A549 (cell line): ENCODE data around the gene CACNA1S. TPM values are rescaled to one million over a fixed set of nuclear protein-coding genes. Genes with fewer than 3 reads are reported as not detected.

Experiments used
- ATAC-seq, 2 experiments: fragments of 200-7000 bp in 1 of 2; fragments of >200 bp in 1 of 2; cut with Nextera tagmentation in 1 of 2; cut with Tn5 transposase in 1 of 2; 3 replicates each; pipeline versions ENCODE4 v1.8.0 to v1.9.1; 2018 to 2020; ENCODE audit warnings: mild to moderate bottlenecking in 1 of 2, moderate library complexity in 1 of 2
- CTCF ChIA-PET: fragments of 300-600 bp; sonication (Branson Sonifier 250); formaldehyde crosslinking; extraction: SDS; loops from one replicate; lab custom pipeline; 2021; ENCODE audit warnings: antibody characterized with exemption, inconsistent platforms; lab: Yijun Ruan, JAX
- POLR2A ChIA-PET: fragments of 350-600 bp; formaldehyde crosslinking; extraction: SDS; loops from one replicate; lab custom pipeline; 2021; ENCODE audit warnings: antibody characterized with exemption, inconsistent platforms; lab: Yijun Ruan, JAX
- DNase-seq, 2 experiments: peaks; one replicate each; pipeline versions ENCODE4 v3.0.0 to v3.0.0-alpha.2; 2011 to 2016; ENCODE audit warnings: low read depth in 1 of 2, low spot score in 1 of 2
- FAIRE-seq: peaks from 2 replicates; lab custom pipeline; 2011; peaks lifted over from hg19 to GRCh38; lab: Jason Lieb, UNC
- H3K27ac ChIP-seq, 2 experiments: fragments of >200 bp; sonication (Bioruptor Twin); formaldehyde crosslinking; 3 replicates each; pipeline ENCODE4 v1.5.1; 2016 to 2017
- H3K4me1 ChIP-seq: fragments of >200 bp; sonication (Bioruptor Twin); formaldehyde crosslinking; 3 replicates; pipeline ENCODE4 v1.6.1; 2016
- H3K4me2 ChIP-seq: fragments of >200 bp; sonication (Bioruptor Twin); formaldehyde crosslinking; 3 replicates; pipeline ENCODE4 v1.6.1; 2016
- H3K4me3 ChIP-seq: fragments of >200 bp; sonication (Bioruptor Twin); formaldehyde crosslinking; 3 replicates; pipeline ENCODE4 v1.5.1; 2016
- H3K9me3 ChIP-seq: fragments of >200 bp; sonication (Bioruptor Twin); formaldehyde crosslinking; 3 replicates; pipeline ENCODE4 v1.6.1; 2016
- BHLHE40 ChIP-seq: IDR thresholded peaks from 2 replicates; pipeline ENCODE4 v1.6.1; 2012; ENCODE audit warnings: low read depth, low read length, inconsistent platforms
- CBX2 ChIP-seq: fragments of 200-600 bp; sonication (generic); IDR thresholded peaks from 2 replicates; pipeline ENCODE4 v1.6.1; 2016; ENCODE audit warnings: low read depth, mild to moderate bottlenecking, borderline replicate concordance
- CBX8 ChIP-seq: fragments of 200-600 bp; sonication (generic); IDR thresholded peaks from 2 replicates; pipeline ENCODE4 v1.6.1; 2016
- CEBPB ChIP-seq, 2 experiments: fragments of >200 bp in 1 of 2; sonication (Bioruptor Twin) in 1 of 2; formaldehyde crosslinking in 1 of 2; IDR thresholded peaks; 2 replicates each; pipeline ENCODE4 v1.6.1; 2012 to 2016
- CHD2 ChIP-seq: fragments of 150-350 bp; IDR thresholded peaks from 2 replicates; pipeline ENCODE4 v1.6.1; 2014; ENCODE audit warnings: low read length; ENCODE audit not compliant: partially characterized antibody
- EP300 ChIP-seq, 2 experiments: fragments of >200 bp; sonication (Bioruptor Twin); formaldehyde crosslinking; IDR thresholded peaks; 2 replicates in 1 of 2; 3 replicates in 1 of 2; pipeline ENCODE4 v1.6.1; 2016 to 2017
- FOSB ChIP-seq: fragments of 250-450 bp; sonication (Bioruptor Pico); IDR thresholded peaks from 2 replicates; pipeline ENCODE4 v1.5.0; 2020; ENCODE audit warnings: mild to moderate bottlenecking, moderate library complexity
- FOSL2 ChIP-seq, 2 experiments: fragments of 450-650 bp in 1 of 2; fragments of >200 bp in 1 of 2; sonication (Bioruptor Twin) in 1 of 2; formaldehyde crosslinking; IDR thresholded peaks; 2 replicates each; pipeline versions ENCODE4 v1.5.0 to v1.6.1; 2016 to 2020; ENCODE audit warnings: mild to moderate bottlenecking in 1 of 2, moderate library complexity in 1 of 2
- GATA3 ChIP-seq: IDR thresholded peaks from 2 replicates; pipeline ENCODE4 v1.6.1; 2012; ENCODE audit warnings: borderline replicate concordance
- HDAC2 ChIP-seq: fragments of 200-600 bp; sonication (generic); IDR thresholded peaks from 2 replicates; pipeline ENCODE4 v1.6.1; 2016
- HEYL ChIP-seq: fragments of 250-450 bp; sonication (Bioruptor Pico); IDR thresholded peaks from 2 replicates; pipeline ENCODE4 v1.8.0; 2021; ENCODE audit warnings: mild to moderate bottlenecking, moderate library complexity
- HOXA7 ChIP-seq: fragments of 250-450 bp; sonication (Bioruptor Pico); IDR thresholded peaks from 2 replicates; pipeline ENCODE4 v1.5.0; 2020; ENCODE audit warnings: mild to moderate bottlenecking, moderate library complexity
- HOXB13 ChIP-seq: fragments of 250-450 bp; sonication (Bioruptor Pico); IDR thresholded peaks from 2 replicates; pipeline ENCODE4 v1.5.0; 2020; ENCODE audit warnings: low read depth, mild to moderate bottlenecking, moderate library complexity
- HOXB5 ChIP-seq: fragments of 250-450 bp; sonication (Bioruptor Pico); IDR thresholded peaks from 2 replicates; pipeline ENCODE4 v1.5.0; 2020; ENCODE audit warnings: mild to moderate bottlenecking, moderate library complexity
- JUN ChIP-seq, 2 experiments: fragments of >200 bp; sonication (Bioruptor Twin); formaldehyde crosslinking; IDR thresholded peaks; 2 replicates in 1 of 2; 3 replicates in 1 of 2; pipeline ENCODE4 v1.6.1; 2016 to 2017
- JUNB ChIP-seq: fragments of >200 bp; sonication (Bioruptor Twin); formaldehyde crosslinking; IDR thresholded peaks from 2 replicates; pipeline ENCODE4 v1.6.1; 2016
- KDM5A ChIP-seq: fragments of 200-600 bp; sonication (generic); IDR thresholded peaks from 2 replicates; pipeline ENCODE4 v1.6.1; 2016; ENCODE audit warnings: antibody characterized with exemption, mild to moderate bottlenecking
- MAFK ChIP-seq: fragments of 450-650 bp; IDR thresholded peaks from 2 replicates; pipeline ENCODE4 v1.6.1; 2014; ENCODE audit not compliant: partially characterized antibody
- MAZ ChIP-seq: fragments of 150-350 bp; IDR thresholded peaks from 2 replicates; pipeline ENCODE4 v1.6.1; 2014; ENCODE audit warnings: antibody characterized with exemption, low read depth, low read length, borderline replicate concordance
- MYC ChIP-seq: IDR thresholded peaks from 2 replicates; pipeline ENCODE4 v1.6.1; 2012; ENCODE audit warnings: mild to moderate bottlenecking, inconsistent platforms, low read length, improper control_type of control experiment, borderline replicate concordance
- NFE2L2 ChIP-seq: fragments of 150-350 bp; conservative IDR thresholded peaks from 2 replicates; pipeline ENCODE4 v1.6.1; 2014; ENCODE audit warnings: low read length
- POLR2A ChIP-seq: IDR thresholded peaks from 2 replicates; pipeline ENCODE4 v1.6.1; 2012; ENCODE audit warnings: mild to moderate bottlenecking, low read length
- RFX5 ChIP-seq: fragments of 450-650 bp; IDR thresholded peaks from 2 replicates; pipeline ENCODE4 v1.7.1; 2014; ENCODE audit warnings: antibody characterized with exemption, mild to moderate bottlenecking, moderate library complexity
- TFCP2L1 ChIP-seq: fragments of 250-450 bp; sonication (Bioruptor Pico); IDR thresholded peaks from 2 replicates; pipeline ENCODE4 v1.5.0; 2021; ENCODE audit warnings: mild to moderate bottlenecking
- TP53 ChIP-seq: fragments of 250-450 bp; sonication (Bioruptor Pico); IDR thresholded peaks from 2 replicates; pipeline ENCODE4 v1.5.0; 2021; ENCODE audit warnings: mild to moderate bottlenecking, moderate library complexity
- ZC3H11A ChIP-seq: fragments of 450-650 bp; IDR thresholded peaks from 2 replicates; pipeline ENCODE4 v1.6.1; 2014; ENCODE audit warnings: antibody characterized with exemption, mild to moderate bottlenecking
- ZFP36 ChIP-seq: fragments of 450-650 bp; IDR thresholded peaks from 2 replicates; pipeline ENCODE4 v1.6.1; 2014; ENCODE audit warnings: borderline replicate concordance; ENCODE audit not compliant: partially characterized antibody
- ZSCAN20 ChIP-seq: fragments of 250-450 bp; sonication (Bioruptor Pico); IDR thresholded peaks from 2 replicates; pipeline ENCODE4 v1.8.0; 2022; ENCODE audit warnings: mild to moderate bottlenecking, moderate library complexity
- WGBS: methylation state at CpG from one replicate; pipeline ENCODE4 v1.1.6; 2017; ENCODE audit errors: missing lambda C conversion rate; 5-methylcytosine and 5-hydroxymethylcytosine counted together
- polyA plus RNA-seq, 4 experiments: library from polyadenylated mRNA; depleted of rRNA in 3 of 4; stranded (reverse); fragments of >200 nt; fragmentation: RNase III in 1 of 4; extraction: RNeasy Plus Mini Kit Qiagen cat#74134 plus additional on column Dnase treatment in 1 of 4; gene quantifications; 2 replicates in 3 of 4; 3 replicates in 1 of 4; pipeline ENCODE4 v1.2.3, GENCODE V29; 2011 to 2017

Gene CACNA1S
- polyA plus RNA-seq, 2 of the 4 experiments (the other 2 are of a cell fraction) = 0.01 TPM; not detected in 1

- no peak for DNase-seq
- CTCF ChIA-PET = interaction anchor here (1.0 to 2.1 kb wide), 8 partner anchors 9 to 154 kb away, joined by 3 to 11 read pairs (median 5); no protein-coding TSS in a partner anchor
- no peak overlapping the region for H3K4me2 ChIP-seq
- TF ChIP-seq MYC (no peak), CBX8 (no peak), EP300 (IDR thresholded peaks at IDR 0.05) (no peak), JUN (IDR thresholded peaks at IDR 0.05) (no peak), FOSL2 (IDR thresholded peaks at IDR 0.05) (no peak), FOSL2 (CRISPR knock-in tag; IDR thresholded peaks at IDR 0.05) (no peak), FOSB (CRISPR knock-in tag) (no peak), CHD2 (no peak), HOXB5 (no peak), CEBPB (IDR thresholded peaks at IDR 0.05) (no peak), RFX5 (no peak), NFE2L2 (no peak), ZC3H11A (no peak), HOXB13 (CRISPR knock-in tag) (no peak), GATA3 (no peak), HOXA7 (no peak)
- TF ChIP-seq, all 56 proteins: peak for 0
- no peak for FAIRE-seq
- ATAC-seq = no peak
- 83% methylated on average over 7 of the region's 7 CpGs for WGBS
- POLR2A ChIA-PET = no interaction called here
- no peak overlapping the region for H3K4me3 ChIP-seq
- no peak overlapping the region for H3K27ac ChIP-seq
- peaks cover 19% of the 10 kb centered on the region; the same call in 2 of the 3 replicates for H3K4me1 ChIP-seq
- no peaks in the 10 kb centered on the region for H3K9me3 ChIP-seq
These were observed 13.6 kb upstream of the CACNA1S start for GRCh38 chr1:201125800-201126199.

GRCh38 chr1:201125019-201125418 lies 12.8 kb upstream of the CACNA1S start:
- ChIA-PET POLR2A (interaction anchor here (1.2 kb wide), 1 partner anchor 11 kb away, joined by 3 read pairs; no protein-coding TSS in a partner anchor), CTCF (interaction anchor here (1.0 to 2.1 kb wide), 8 partner anchors 9 to 590 kb away, joined by 3 to 11 read pairs (median 4); no protein-coding TSS in a partner anchor)
- WGBS = 92% methylated on average over 9 of the region's 9 CpGs
- ATAC-seq (no peak), DNase-seq (no peak), FAIRE-seq (no peak)
- Histone ChIP-seq H3K4me1 (peaks cover 19% of the 10 kb centered on the region; the same call in 2 of the 3 replicates), H3K9me3 (no peaks in the 10 kb centered on the region), H3K4me3 (no peak overlapping the region), H3K27ac (no peak overlapping the region), H3K4me2 (no peak overlapping the region)
- TF ChIP-seq BHLHE40 = no peak
- no peak for TF ChIP-seq HEYL (CRISPR knock-in tag)
- no peak for TF ChIP-seq HDAC2
- no peak for TF ChIP-seq ZSCAN20
- no peak for TF ChIP-seq TFCP2L1
- no peak for TF ChIP-seq MAZ
- TF ChIP-seq POLR2A = no peak
- no peak for TF ChIP-seq KDM5A
- no peak for TF ChIP-seq MAFK
- no peak for TF ChIP-seq CBX2
- TF ChIP-seq ZFP36 = no peak
- no peak for TF ChIP-seq TP53 (CRISPR knock-in tag)
- TF ChIP-seq FOSL2 (IDR thresholded peaks at IDR 0.05) = no peak
- TF ChIP-seq FOSL2 (CRISPR knock-in tag; IDR thresholded peaks at IDR 0.05) = no peak

- DNase-seq (no peak), FAIRE-seq (no peak), ATAC-seq (no peak)
- ChIA-PET POLR2A (no interaction called here), CTCF (interaction anchor here (1.2 to 2.0 kb wide), 4 partner anchors 9 to 39 kb away, joined by 4 to 6 read pairs (median 4); no protein-coding TSS in a partner anchor)
- 64% methylated on average over 1 of the region's 1 CpG for WGBS
- no peaks in the 10 kb centered on the region for H3K9me3 ChIP-seq
- H3K27ac ChIP-seq = no peak overlapping the region
- H3K4me2 ChIP-seq = no peak overlapping the region
- TF ChIP-seq CEBPB (IDR thresholded peaks at IDR 0.05) (no peak), JUNB (no peak), TP53 (CRISPR knock-in tag) (no peak)
- no peak overlapping the region for H3K4me3 ChIP-seq
- H3K4me1 ChIP-seq = peaks cover 19% of the 10 kb centered on the region; the same call in 2 of the 3 replicates
These were observed 11.6 kb upstream of the CACNA1S start for GRCh38 chr1:201123866-201124265.
